D721Med (cell line): Measurements from ENCODE around the gene ST6GAL1.

ENCODE experiments used
- DNase-seq: peaks from one replicate; pipeline ENCODE4 v3.0.0; 2011; ENCODE audit warnings: low spot score; ENCODE audit not compliant: insufficient read length
- FAIRE-seq: peaks from 2 replicates; lab custom pipeline; 2011; peaks lifted over from hg19 to GRCh38; lab: Jason Lieb, UNC
- CTCF ChIP-seq: IDR thresholded peaks from 2 replicates; pipeline ENCODE4 v1.5.1; 2012; ENCODE audit warnings: mild to moderate bottlenecking, control low read depth; ENCODE audit not compliant: insufficient read depth; ENCODE audit errors: missing control alignments

Gene ST6GAL1

GRCh38 chr3:186935133-186935532, 4.8 kb downstream of the ST6GAL1 start:
- no peak for FAIRE-seq
- no peak for TF ChIP-seq CTCF
- no peak for DNase-seq

GRCh38 chr3:186937017-186937875, 6.9 kb downstream of the ST6GAL1 start:
- FAIRE-seq (no peak), DNase-seq (no peak)
- no peak for TF ChIP-seq CTCF

DNA sequence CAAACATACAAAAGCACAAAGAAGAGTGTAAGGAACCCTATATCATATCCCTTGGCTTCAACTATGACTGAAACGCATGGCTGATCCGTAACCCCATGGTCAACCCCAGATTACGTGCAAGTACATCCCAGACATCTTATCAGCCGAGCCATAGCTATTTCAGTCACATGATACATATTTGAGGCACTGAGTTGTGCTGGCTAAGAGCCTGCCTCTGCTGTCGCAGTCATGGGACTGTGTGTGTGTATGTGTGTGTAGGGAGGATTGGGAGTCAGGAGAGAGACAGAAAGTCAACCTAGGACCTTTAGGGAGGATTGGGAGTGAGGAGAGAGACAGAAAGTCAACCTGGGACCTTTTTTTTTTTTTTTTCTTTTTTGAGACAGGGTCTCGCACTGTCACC, 8.4 kb downstream of the ST6GAL1 start:
- no peak for FAIRE-seq
- DNase-seq = no peak
- TF ChIP-seq CTCF = no peak

- DNase-seq = no peak
- no peak for TF ChIP-seq CTCF
- no peak for FAIRE-seq
Observed at GRCh38 chr3:186939536-186939935, 9.2 kb downstream of the ST6GAL1 start.

DNA sequence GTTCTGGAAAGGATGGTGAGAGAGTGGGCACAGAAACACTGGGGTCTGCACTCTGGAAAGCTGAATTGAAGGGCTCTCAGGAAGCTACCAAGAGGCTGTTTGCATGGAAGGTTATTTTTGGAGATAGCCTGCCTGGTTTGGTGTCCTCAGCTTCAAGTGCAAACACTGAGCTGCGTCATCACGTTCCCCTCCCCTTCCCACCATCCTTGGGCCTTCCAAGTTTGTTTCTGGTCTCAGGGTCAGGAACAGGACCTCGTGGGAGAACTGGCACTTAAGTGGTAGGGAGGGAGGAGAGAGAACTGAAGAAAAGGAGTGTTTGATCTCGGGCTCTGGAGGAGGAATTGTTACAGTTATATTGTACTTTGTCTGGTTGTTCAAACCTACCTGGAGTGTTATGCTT, 10.6 kb downstream of the ST6GAL1 start:
- DNase-seq (no peak), FAIRE-seq (no peak)
- no peak for TF ChIP-seq CTCF

DNA sequence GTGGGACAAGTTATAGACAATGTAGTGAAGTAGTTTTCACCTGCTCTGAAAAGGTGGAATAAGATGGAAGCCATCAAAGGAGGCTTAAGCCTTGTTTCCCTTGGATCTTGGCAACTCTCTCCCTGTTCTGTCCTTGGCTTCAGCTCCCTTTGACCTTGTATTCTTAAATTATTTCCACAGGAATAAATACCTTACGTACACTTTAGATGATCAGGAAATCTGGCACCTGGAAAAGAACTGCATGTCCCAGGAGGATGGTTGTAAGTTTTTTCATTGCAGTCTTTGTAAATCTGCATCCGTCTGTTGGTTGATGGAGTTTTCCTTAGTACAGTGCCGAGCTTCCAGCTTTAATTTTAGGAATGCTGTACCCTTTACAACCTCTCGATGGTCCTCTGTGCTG, 11.8 kb downstream of the ST6GAL1 start:
- no peak for DNase-seq
- no peak for TF ChIP-seq CTCF
- FAIRE-seq = no peak

- DNase-seq = no peak
- FAIRE-seq = no peak
- no peak for TF ChIP-seq CTCF
Observed at GRCh38 chr3:186945255-186945823, 15.0 kb downstream of the ST6GAL1 start.
